HL-60 (cell line): ENCODE measurements around the gene HRK.
A peak's percentile ranks its signal among the peaks of the same experiment; 100 is the strongest.

Experiments
- DNase-seq, 2 experiments: peaks; one replicate each; pipeline ENCODE4 v3.0.0-alpha.2; 2010 to 2020; ENCODE audit warnings: low read depth in 1 of 2, low spot score in 1 of 2
- H3K27ac ChIP-seq: fragments of 250-450 bp; sonication (Bioruptor Pico); replicated peaks from 2 replicates; pipeline ENCODE4 v1.5.1; 2020; ENCODE audit warnings: mild to moderate bottlenecking, moderate library complexity
- H3K27me3 ChIP-seq: fragments of 250-450 bp; sonication (Bioruptor Pico); 2 replicates; pipeline ENCODE4 v1.5.1; 2021; ENCODE audit warnings: mild to moderate bottlenecking, moderate library complexity; ENCODE audit not compliant: insufficient read depth, poor library complexity, severe bottlenecking
- H3K4me3 ChIP-seq: replicated peaks from 2 replicates; pipeline ENCODE4 v1.5.1; 2011; ENCODE audit warnings: mild to moderate bottlenecking, control low read depth, low read length; ENCODE audit not compliant: insufficient read depth
- CTCF ChIP-seq: IDR thresholded peaks from one replicate; pipeline ENCODE4 v1.5.1; 2011; ENCODE audit warnings: low read length, control low read depth, inconsistent platforms; ENCODE audit not compliant: insufficient read depth
- GABPA ChIP-seq: IDR thresholded peaks from 2 replicates; pipeline ENCODE4 v1.6.1; 2012; ENCODE audit warnings: low read depth
- POLR2AphosphoS5 ChIP-seq: IDR thresholded peaks from 2 replicates; pipeline ENCODE4 v1.6.1; 2012; ENCODE audit warnings: low read depth
- SPI1 ChIP-seq: IDR thresholded peaks from 2 replicates; pipeline ENCODE4 v1.6.1; 2012; ENCODE audit warnings: low read depth, mild to moderate bottlenecking, borderline replicate concordance
- TF ChIP-seq, protein P1 (sequence below): IDR thresholded peaks from 2 replicates; pipeline ENCODE4 v1.6.1; 2012; ENCODE audit warnings: low read depth; ENCODE audit not compliant: insufficient replicate concordance

HRK gene

DNA sequence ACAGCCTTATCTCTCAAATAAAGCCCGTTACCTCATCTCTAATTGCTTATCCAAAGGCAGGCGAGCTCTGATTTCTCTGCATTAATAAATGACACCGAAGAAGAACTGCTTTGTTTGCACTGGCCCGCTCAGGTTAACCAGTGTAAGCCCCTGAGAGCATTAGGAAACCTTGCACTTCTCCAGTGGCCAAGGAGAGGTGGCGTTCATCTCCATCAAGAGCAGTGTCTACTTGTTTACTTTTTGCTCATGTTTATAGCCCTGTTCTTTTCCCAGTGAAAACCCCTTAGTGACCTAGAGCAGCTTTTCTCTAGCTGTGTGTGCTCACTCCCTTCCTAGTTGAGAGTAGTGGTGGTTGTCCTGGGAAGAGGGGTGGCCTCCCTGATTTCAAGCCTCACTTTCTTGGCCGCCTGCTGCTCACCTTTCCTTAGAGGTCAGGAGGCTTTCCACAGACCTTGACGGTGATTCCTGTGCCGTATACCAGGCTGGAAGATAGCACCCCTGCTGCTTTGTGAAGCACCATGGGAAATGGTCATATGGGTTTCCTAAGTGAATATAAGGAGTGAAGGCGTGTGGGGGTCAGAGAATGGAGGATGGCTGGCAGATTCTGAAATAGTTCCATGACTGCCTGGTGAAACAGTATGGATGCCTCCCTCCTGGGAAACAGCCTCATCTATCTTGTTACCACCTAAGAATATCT, 46.2 kb upstream of the HRK start:
- no peak overlapping the region for H3K4me3 ChIP-seq
- TF ChIP-seq POLR2AphosphoS5 (no peak), SPI1 (no peak), CTCF (no peak), GABPA (no peak)
- TF ChIP-seq, protein P1, sequence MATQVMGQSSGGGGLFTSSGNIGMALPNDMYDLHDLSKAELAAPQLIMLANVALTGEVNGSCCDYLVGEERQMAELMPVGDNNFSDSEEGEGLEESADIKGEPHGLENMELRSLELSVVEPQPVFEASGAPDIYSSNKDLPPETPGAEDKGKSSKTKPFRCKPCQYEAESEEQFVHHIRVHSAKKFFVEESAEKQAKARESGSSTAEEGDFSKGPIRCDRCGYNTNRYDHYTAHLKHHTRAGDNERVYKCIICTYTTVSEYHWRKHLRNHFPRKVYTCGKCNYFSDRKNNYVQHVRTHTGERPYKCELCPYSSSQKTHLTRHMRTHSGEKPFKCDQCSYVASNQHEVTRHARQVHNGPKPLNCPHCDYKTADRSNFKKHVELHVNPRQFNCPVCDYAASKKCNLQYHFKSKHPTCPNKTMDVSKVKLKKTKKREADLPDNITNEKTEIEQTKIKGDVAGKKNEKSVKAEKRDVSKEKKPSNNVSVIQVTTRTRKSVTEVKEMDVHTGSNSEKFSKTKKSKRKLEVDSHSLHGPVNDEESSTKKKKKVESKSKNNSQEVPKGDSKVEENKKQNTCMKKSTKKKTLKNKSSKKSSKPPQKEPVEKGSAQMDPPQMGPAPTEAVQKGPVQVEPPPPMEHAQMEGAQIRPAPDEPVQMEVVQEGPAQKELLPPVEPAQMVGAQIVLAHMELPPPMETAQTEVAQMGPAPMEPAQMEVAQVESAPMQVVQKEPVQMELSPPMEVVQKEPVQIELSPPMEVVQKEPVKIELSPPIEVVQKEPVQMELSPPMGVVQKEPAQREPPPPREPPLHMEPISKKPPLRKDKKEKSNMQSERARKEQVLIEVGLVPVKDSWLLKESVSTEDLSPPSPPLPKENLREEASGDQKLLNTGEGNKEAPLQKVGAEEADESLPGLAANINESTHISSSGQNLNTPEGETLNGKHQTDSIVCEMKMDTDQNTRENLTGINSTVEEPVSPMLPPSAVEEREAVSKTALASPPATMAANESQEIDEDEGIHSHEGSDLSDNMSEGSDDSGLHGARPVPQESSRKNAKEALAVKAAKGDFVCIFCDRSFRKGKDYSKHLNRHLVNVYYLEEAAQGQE: no peak
- no peak overlapping the region for H3K27ac ChIP-seq
- no peak for DNase-seq
- no peaks in the 10 kb centered on the region for H3K27me3 ChIP-seq

GRCh38 chr12:116926283-116927243, 45.3 kb upstream of the HRK start:
- DNase-seq: no peak
- Histone ChIP-seq H3K4me3 (no peak overlapping the region), H3K27me3 (no peaks in the 10 kb centered on the region), H3K27ac (no peak overlapping the region)
- TF ChIP-seq, protein P1: no peak
- TF ChIP-seq POLR2AphosphoS5: no peak
- no peak for TF ChIP-seq GABPA
- TF ChIP-seq CTCF: no peak
- no peak for TF ChIP-seq SPI1

GRCh38 chr12:116924558-116925453, 43.6 kb upstream of the HRK start:
- no peak overlapping the region for H3K27ac ChIP-seq
- H3K4me3 ChIP-seq: no peak overlapping the region
- DNase-seq: peak in 1 of 2 experiments; percentile 46
- TF ChIP-seq POLR2AphosphoS5 (0 out of 2 replicates have a peak, but pooled peaks have one; percentile 32), GABPA (no peak)
- no peaks in the 10 kb centered on the region for H3K27me3 ChIP-seq
